Uterus (tissue), 2 donors: ENCODE results near the gene CIROP.

ENCODE experiments used
- POLR2A ChIP-seq, 2 donors: fragments of 450-650 bp; IDR thresholded peaks; one replicate each; pipeline ENCODE4 v1.6.1; 2016; ENCODE audit warnings: antibody characterized with exemption in 2 of 2, mild to moderate bottlenecking in 1 of 2, moderate library complexity in 1 of 2
- TF ChIP-seq, protein P1 (sequence below), 4 experiments: fragments of 200-600 bp in 2 of 4; fragments of 450-650 bp in 2 of 4; sonication (generic) in 2 of 4; IDR thresholded peaks; one replicate each; pipeline ENCODE4 v1.5.1; 2016 to 2019; ENCODE audit warnings: antibody characterized with exemption in 4 of 4, mild to moderate bottlenecking in 2 of 4, moderate library complexity in 1 of 4

DNA sequence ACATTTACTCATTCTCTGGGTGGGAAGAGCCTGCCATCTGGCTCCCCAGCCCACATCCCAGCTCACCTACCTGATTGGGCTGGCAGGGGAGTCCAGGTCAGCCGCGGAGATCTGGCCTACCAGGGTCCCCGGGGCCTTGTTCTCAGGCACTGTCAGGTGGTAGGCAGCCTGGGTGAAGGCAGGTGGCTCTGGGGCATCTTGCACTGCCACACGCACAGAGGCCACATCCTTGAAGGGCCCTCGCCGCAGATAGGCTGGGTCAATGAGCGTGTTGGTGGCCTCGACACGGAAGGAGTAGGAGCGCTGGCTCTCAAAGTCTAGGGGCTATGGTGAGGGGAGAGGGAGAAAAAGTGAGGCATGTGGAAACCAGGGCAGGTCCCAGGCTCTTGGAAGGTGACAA lies 51.4 kb downstream of the CIROP start:
- no peak for TF ChIP-seq POLR2A (IDR thresholded peaks at IDR 0.05)
- TF ChIP-seq, protein P1, sequence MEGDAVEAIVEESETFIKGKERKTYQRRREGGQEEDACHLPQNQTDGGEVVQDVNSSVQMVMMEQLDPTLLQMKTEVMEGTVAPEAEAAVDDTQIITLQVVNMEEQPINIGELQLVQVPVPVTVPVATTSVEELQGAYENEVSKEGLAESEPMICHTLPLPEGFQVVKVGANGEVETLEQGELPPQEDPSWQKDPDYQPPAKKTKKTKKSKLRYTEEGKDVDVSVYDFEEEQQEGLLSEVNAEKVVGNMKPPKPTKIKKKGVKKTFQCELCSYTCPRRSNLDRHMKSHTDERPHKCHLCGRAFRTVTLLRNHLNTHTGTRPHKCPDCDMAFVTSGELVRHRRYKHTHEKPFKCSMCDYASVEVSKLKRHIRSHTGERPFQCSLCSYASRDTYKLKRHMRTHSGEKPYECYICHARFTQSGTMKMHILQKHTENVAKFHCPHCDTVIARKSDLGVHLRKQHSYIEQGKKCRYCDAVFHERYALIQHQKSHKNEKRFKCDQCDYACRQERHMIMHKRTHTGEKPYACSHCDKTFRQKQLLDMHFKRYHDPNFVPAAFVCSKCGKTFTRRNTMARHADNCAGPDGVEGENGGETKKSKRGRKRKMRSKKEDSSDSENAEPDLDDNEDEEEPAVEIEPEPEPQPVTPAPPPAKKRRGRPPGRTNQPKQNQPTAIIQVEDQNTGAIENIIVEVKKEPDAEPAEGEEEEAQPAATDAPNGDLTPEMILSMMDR (IDR thresholded peaks at IDR 0.05) = no peak
